GM06990 (cell line): Measurements from ENCODE around the gene ECD.

Experiments
- DNase-seq: peaks from one replicate; pipeline ENCODE4 v3.0.0-alpha.2; 2011; ENCODE audit not compliant: insufficient read length; ENCODE audit errors: extremely low read depth
- H3K27me3 ChIP-seq: replicated peaks from 2 replicates; pipeline ENCODE4 v1.6.0; 2011; ENCODE audit warnings: low read length; ENCODE audit not compliant: control insufficient read depth, insufficient read depth
- H3K36me3 ChIP-seq: 2 replicates; pipeline ENCODE4 v1.5.1; 2011; ENCODE audit warnings: low read length; ENCODE audit not compliant: control insufficient read depth, insufficient read depth
- H3K4me3 ChIP-seq: replicated peaks from 2 replicates; pipeline ENCODE4 v1.5.1; 2011; ENCODE audit warnings: low read depth, mild to moderate bottlenecking, control low read depth, low read length
- TF ChIP-seq, protein P1 (sequence below): IDR thresholded peaks from 2 replicates; pipeline ENCODE4 v1.5.1; 2011; ENCODE audit warnings: low read length, control low read depth, mild to moderate bottlenecking, inconsistent platforms; ENCODE audit not compliant: insufficient read depth, poor library complexity, severe bottlenecking

Gene ECD

GRCh38 chr10:73136627-73137026 lies 31.2 kb downstream of the ECD start:
- H3K4me3 ChIP-seq = no peak overlapping the region
- no peaks in the 10 kb centered on the region for H3K27me3 ChIP-seq
- DNase-seq = no peak
- peaks cover 5% of the 10 kb centered on the region for H3K36me3 ChIP-seq
- TF ChIP-seq, protein P1, sequence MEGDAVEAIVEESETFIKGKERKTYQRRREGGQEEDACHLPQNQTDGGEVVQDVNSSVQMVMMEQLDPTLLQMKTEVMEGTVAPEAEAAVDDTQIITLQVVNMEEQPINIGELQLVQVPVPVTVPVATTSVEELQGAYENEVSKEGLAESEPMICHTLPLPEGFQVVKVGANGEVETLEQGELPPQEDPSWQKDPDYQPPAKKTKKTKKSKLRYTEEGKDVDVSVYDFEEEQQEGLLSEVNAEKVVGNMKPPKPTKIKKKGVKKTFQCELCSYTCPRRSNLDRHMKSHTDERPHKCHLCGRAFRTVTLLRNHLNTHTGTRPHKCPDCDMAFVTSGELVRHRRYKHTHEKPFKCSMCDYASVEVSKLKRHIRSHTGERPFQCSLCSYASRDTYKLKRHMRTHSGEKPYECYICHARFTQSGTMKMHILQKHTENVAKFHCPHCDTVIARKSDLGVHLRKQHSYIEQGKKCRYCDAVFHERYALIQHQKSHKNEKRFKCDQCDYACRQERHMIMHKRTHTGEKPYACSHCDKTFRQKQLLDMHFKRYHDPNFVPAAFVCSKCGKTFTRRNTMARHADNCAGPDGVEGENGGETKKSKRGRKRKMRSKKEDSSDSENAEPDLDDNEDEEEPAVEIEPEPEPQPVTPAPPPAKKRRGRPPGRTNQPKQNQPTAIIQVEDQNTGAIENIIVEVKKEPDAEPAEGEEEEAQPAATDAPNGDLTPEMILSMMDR = no peak

DNA sequence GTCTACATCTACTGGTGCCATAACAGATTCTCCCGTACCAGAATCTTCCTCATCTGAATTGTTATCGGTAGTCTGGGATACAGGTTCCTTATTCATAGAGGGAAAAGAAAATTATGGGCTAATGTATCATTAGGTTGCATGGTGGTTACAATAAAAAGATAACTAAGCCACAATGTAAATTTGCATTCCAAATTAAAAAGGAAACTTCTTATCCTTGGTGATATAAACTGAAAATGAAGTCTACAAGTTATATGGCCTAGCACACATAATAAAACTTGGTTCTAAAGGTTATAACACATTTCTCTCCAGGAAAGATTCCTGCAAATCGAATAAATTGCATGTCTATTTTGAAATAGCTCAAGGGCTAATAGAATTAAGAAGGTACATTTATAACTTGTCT lies 33.1 kb downstream of the ECD start:
- Histone ChIP-seq H3K36me3 (peaks cover 6% of the 10 kb centered on the region), H3K4me3 (no peak overlapping the region), H3K27me3 (no peaks in the 10 kb centered on the region)
- DNase-seq = no peak
- TF ChIP-seq, protein P1 = no peak

DNA sequence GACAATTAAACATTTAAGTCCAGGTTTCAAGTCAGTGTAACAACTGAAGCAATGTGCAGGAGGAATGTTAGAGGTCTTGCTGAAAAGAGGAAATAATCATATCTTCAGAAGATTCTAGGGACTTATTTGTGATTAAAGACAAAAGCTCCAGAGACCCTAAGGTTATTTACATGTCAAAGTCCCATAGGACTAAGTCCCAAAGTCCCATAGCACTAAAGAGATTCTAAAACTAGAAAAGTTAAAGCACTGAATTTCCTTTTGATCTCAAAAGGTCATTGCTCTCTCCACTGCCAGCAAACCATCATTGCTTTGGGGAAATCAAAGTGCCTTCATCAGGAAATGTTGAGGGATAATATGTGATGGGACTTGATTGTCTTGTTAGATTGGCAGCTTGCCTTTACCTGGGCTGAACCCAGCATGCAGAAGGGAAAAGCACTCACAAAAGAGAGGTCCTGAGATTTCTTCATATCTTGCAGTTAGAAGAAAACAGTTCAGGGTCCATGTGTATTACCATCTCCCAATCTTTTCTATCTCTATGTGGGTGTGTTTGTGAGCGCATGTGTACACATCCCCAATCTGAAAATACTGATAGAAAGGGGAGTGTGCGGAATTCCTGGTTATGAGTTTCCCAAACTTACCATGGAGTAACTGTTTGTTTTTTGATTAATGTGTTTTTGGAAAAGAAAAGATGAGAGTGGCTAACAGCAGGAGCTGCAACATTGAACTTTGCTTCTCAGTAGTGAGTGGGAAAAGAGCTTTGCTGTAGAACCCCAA lies 35.7 kb downstream of the ECD start:
- DNase-seq = no peak

DNA sequence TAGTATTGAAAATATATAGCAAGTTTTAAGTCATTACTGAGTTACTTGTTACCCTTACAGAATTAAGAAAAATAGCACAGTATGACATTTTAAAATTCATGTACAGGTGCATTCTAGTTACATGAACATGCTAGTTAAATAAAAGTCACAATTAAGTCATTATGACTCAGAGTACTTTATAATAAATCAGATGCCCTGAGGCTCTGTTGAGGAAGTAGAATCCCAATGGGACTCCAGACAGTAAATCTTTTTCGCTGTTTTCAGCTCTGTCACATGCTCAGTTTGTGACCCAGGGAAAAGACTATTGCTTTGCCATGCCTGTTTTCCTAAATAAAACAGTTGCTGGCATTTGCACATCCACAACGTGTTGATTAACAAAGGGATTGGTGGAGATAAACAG lies 36.5 kb downstream of the ECD start:
- Histone ChIP-seq H3K4me3 (no peak overlapping the region), H3K27me3 (no peaks in the 10 kb centered on the region), H3K36me3 (peaks cover 8% of the 10 kb centered on the region)
- TF ChIP-seq, protein P1 = no peak
- DNase-seq = no peak

More for the DNA sequence above, 35.7 kb downstream of the ECD start:
- TF ChIP-seq, protein P1 = no peak
- no peak overlapping the region for H3K4me3 ChIP-seq
- H3K27me3 ChIP-seq = no peaks in the 10 kb centered on the region
- peaks cover 6% of the 10 kb centered on the region for H3K36me3 ChIP-seq

DNA sequence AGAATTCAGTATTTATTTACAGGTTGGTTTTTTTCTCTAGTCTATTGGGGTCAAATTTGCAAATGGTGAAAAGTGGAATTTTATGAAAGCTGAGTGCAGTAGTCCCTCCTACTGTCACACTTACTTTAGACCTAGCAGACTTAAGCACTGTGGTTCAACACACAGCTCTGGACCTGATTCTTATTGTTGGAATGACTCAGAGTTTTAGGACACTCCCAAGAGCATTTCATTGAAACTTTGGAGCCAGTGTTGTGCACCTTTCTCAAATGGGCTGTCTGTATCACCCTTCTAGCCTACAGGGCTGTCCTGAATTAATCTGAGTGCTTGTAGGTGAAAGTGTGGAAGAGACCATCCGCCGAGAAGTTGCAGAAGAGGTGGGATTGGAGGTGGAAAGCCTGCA lies 41.5 kb downstream of the ECD start:
- Histone ChIP-seq H3K4me3 (no peak overlapping the region), H3K36me3 (peaks cover 8% of the 10 kb centered on the region), H3K27me3 (no peaks in the 10 kb centered on the region)
- TF ChIP-seq, protein P1 = no peak
- DNase-seq = no peak
